ENCODE data around the gene GALNT17. TPM values are rescaled to one million over a fixed set of nuclear protein-coding genes. Genes with fewer than 3 reads are reported as not detected.
"Not testable (repeated sequence)": the region's sequence is repeated elsewhere in the genome, so short reads cannot be mapped to it uniquely, and the experiment has no call there.

GALNT17 gene
- total RNA-seq, 2 experiments from 2014 or later: not detected

DNA sequence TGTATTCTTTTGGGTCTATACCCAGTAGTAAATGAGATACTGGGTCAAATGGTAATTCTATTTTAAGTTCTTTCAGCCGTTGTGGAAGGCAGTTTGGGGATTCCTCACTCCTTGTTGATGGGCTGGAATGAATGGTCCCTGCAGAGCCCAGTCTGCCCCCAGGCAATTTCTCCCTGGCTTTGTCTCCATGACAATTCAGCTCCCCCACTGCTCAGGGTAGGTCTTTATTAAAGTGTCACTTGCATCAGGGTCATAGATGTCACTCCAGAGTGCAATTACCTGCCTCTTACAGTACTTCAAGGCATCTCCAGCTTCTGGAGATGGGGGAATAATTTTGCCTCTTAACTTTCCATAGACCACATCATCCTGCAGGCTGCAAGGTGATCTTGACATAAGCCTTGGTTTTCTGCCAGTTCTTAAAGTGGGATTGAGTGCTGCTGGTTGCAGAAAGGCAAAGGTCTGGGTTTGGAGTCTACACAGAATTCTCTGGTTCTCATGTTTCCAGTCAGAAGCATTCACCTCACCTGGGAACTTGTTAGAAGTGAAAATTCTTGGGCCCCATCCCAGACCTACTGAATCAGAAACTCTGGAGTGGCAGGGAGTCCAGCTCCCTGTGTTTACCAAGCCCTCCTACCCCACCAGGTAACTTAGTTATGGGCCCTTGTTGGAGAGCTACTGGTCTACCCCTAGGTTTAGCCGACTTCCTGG is 442.4 kb downstream of the GALNT17 start:
- H3K27ac Mint-ChIP-seq: no peak overlapping the region
- H3K4me3 Mint-ChIP-seq: no peak overlapping the region
- DNase-seq: no peak
- H3K27me3 Mint-ChIP-seq: no peaks in the 10 kb centered on the region
- H3K9me3 Mint-ChIP-seq: peaks cover 16% of the 10 kb centered on the region
- H3K4me1 Mint-ChIP-seq: no peaks in the 10 kb centered on the region
- ChIA-PET POLR2A (no interaction called here), CTCF (no interaction called here)
- H3K36me3 Mint-ChIP-seq (ENCODE audit: low read depth): no peaks in the 10 kb centered on the region

- POLR2A ChIA-PET: no interaction called here
Observed at GRCh38 chr7:71580027-71580426, 448.1 kb downstream of the GALNT17 start.

GRCh38 chr7:71584256-71584655 is 452.3 kb downstream of the GALNT17 start:
- CTCF ChIA-PET: no interaction called here
- no peaks in the 10 kb centered on the region for H3K4me1 Mint-ChIP-seq
- H3K4me3 Mint-ChIP-seq: no peak overlapping the region
- no peak overlapping the region for H3K27ac Mint-ChIP-seq
- no peaks in the 10 kb centered on the region for H3K36me3 Mint-ChIP-seq (ENCODE audit: low read depth)
- no peaks in the 10 kb centered on the region for H3K27me3 Mint-ChIP-seq
- POLR2A ChIA-PET: no interaction called here
- peaks cover 18% of the 10 kb centered on the region for H3K9me3 Mint-ChIP-seq
- no peak for DNase-seq

More at GRCh38 chr7:71580027-71580426, 448.1 kb downstream of the GALNT17 start:
- Mint-ChIP-seq H3K9me3 (peaks cover 14% of the 10 kb centered on the region), H3K4me1 (no peaks in the 10 kb centered on the region), H3K36me3 (ENCODE audit: low read depth) (no peaks in the 10 kb centered on the region), H3K4me3 (no peak overlapping the region), H3K27me3 (no peaks in the 10 kb centered on the region), H3K27ac (no peak overlapping the region)
- no peak for DNase-seq
- CTCF ChIA-PET: no interaction called here

DNA sequence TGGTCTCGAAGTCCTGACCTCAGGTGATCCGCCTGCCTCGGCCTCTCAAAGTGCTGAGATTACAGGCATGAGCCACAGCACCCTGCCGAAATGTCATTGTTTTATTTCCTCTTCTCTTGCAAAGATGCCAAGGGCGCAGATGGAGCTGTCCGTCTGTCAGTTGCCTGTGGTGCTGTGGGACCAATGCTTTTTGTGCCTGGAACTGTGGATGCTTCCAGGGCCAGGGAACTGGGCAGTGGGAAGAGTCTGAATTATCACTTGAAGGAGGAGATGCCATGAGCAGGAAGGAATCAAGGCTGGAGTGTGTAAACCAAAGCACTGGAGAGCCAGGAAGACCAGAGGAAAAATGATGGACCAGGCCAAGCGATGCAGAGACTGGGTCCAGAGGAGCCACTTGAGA is 459.9 kb downstream of the GALNT17 start:
- POLR2A ChIA-PET: no interaction called here
- Mint-ChIP-seq H3K4me3 (no peak overlapping the region), H3K4me1 (no peaks in the 10 kb centered on the region), H3K27ac (no peak overlapping the region), H3K36me3 (ENCODE audit: low read depth) (no peaks in the 10 kb centered on the region), H3K9me3 (peaks cover 24% of the 10 kb centered on the region), H3K27me3 (no peaks in the 10 kb centered on the region)
- CTCF ChIA-PET: no interaction called here
- no peak for DNase-seq

- peaks cover 23% of the 10 kb centered on the region for H3K9me3 Mint-ChIP-seq
- H3K36me3 Mint-ChIP-seq (ENCODE audit: low read depth); H3K27ac Mint-ChIP-seq; POLR2A ChIA-PET; CTCF ChIA-PET; H3K27me3 Mint-ChIP-seq; DNase-seq; H3K4me1 Mint-ChIP-seq; H3K4me3 Mint-ChIP-seq: not testable (repeated sequence)
Observed at GRCh38 chr7:71592388-71592787, 460.4 kb downstream of the GALNT17 start.

DNA sequence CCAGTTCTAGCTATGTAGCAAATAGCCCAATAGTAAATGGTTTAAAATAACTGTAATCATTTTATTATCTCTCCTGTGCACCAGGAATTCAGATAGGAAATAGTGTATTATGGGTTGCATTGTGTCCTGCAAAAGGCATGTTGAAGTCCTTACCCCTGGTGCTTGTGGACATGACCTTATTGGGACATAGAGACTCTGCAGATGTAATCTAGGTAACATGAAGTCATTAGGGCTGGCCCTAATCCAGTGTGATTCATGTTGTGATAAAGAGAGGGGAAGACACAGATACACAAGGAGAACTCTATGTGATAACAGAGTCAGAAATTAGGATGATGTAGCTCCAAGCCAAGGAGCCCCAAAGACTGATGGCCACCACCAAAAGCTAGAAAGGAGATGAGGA is 462.8 kb downstream of the GALNT17 start:
- ChIA-PET POLR2A (no interaction called here), CTCF (no interaction called here)
- no peak overlapping the region for H3K27ac Mint-ChIP-seq
- no peak overlapping the region for H3K4me3 Mint-ChIP-seq
- H3K27me3 Mint-ChIP-seq: no peaks in the 10 kb centered on the region
- H3K9me3 Mint-ChIP-seq: peaks cover 25% of the 10 kb centered on the region
- no peaks in the 10 kb centered on the region for H3K4me1 Mint-ChIP-seq
- H3K36me3 Mint-ChIP-seq (ENCODE audit: low read depth): no peaks in the 10 kb centered on the region
- DNase-seq: no peak

DNA sequence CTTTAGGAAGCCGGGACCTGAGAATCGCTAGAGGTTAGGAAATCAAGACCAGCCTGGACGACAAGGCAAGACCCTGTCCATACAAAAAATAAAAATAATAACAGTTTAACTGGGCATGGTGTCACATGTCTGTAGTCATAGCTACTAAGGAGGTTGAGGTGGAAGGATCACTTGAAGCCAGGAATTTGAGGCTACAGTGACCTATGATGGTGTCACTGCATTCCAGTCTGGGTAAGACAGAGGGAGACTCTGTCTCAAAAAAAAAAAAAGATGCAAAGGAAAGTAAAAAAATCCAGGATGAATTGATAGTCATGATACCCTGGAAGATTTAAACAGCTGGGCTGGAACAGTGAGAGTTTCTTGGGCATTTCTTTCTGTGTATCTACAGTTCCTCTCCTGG is 463.2 kb downstream of the GALNT17 start:
- Mint-ChIP-seq H3K4me3 (no peak overlapping the region), H3K36me3 (ENCODE audit: low read depth) (no peaks in the 10 kb centered on the region), H3K4me1 (no peaks in the 10 kb centered on the region), H3K27ac (no peak overlapping the region), H3K9me3 (peaks cover 28% of the 10 kb centered on the region), H3K27me3 (no peaks in the 10 kb centered on the region)
- ChIA-PET CTCF (no interaction called here), POLR2A (no interaction called here)
- DNase-seq: no peak

DNA sequence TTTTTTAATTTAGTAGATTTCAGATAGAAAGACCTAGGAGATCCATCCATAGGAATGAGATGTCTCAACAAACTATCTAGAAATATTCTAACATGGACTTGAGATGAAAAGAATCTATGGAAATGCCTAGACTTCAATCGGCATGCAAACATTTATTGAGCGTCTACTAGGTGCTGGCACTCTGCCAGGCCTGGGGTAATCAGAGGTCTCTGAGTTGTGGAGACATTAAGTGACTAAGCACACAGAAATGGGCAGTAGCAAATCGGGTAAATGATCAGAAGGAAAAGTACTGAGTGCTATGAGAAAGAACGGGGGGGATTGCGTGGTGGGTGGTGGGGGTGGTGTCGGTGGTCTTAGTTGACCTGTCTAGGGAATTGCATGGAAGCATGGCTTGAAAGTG is 466.6 kb downstream of the GALNT17 start:
- no peaks in the 10 kb centered on the region for H3K4me1 Mint-ChIP-seq
- ChIA-PET CTCF (no interaction called here), POLR2A (no interaction called here)
- H3K4me3 Mint-ChIP-seq: no peak overlapping the region
- no peak overlapping the region for H3K27ac Mint-ChIP-seq
- H3K9me3 Mint-ChIP-seq: peaks cover 35% of the 10 kb centered on the region
- H3K27me3 Mint-ChIP-seq: no peaks in the 10 kb centered on the region
- H3K36me3 Mint-ChIP-seq (ENCODE audit: low read depth): no peaks in the 10 kb centered on the region
- DNase-seq: no peak

- no peaks in the 10 kb centered on the region for H3K36me3 Mint-ChIP-seq (ENCODE audit: low read depth)
- H3K4me1 Mint-ChIP-seq: no peaks in the 10 kb centered on the region
Observed at GRCh38 chr7:71601851-71602250, 469.9 kb downstream of the GALNT17 start.

GRCh38 chr7:71604818-71605414 is 473.0 kb downstream of the GALNT17 start:
- ChIA-PET POLR2A (no interaction called here), CTCF (no interaction called here)
- Mint-ChIP-seq H3K27me3 (no peaks in the 10 kb centered on the region), H3K4me3 (no peak overlapping the region), H3K4me1 (no peaks in the 10 kb centered on the region), H3K36me3 (ENCODE audit: low read depth) (no peaks in the 10 kb centered on the region), H3K27ac (no peak overlapping the region), H3K9me3 (peaks cover 25% of the 10 kb centered on the region)
- DNase-seq: no peak

More at GRCh38 chr7:71601851-71602250, 469.9 kb downstream of the GALNT17 start:
- H3K9me3 Mint-ChIP-seq: peaks cover 26% of the 10 kb centered on the region
- CTCF ChIA-PET: no interaction called here
- POLR2A ChIA-PET: no interaction called here
- H3K4me3 Mint-ChIP-seq: no peak overlapping the region
- H3K27me3 Mint-ChIP-seq: no peaks in the 10 kb centered on the region
- DNase-seq: no peak
- H3K27ac Mint-ChIP-seq: no peak overlapping the region

GRCh38 chr7:71611986-71612385 is 480.0 kb downstream of the GALNT17 start:
- CTCF ChIA-PET: no interaction called here
- H3K4me1 Mint-ChIP-seq: no peaks in the 10 kb centered on the region
- H3K36me3 Mint-ChIP-seq (ENCODE audit: low read depth): no peaks in the 10 kb centered on the region
- peaks cover 17% of the 10 kb centered on the region for H3K9me3 Mint-ChIP-seq
- no peak overlapping the region for H3K4me3 Mint-ChIP-seq
- POLR2A ChIA-PET: no interaction called here
- DNase-seq: no peak
- no peak overlapping the region for H3K27ac Mint-ChIP-seq
- H3K27me3 Mint-ChIP-seq: no peaks in the 10 kb centered on the region

- ChIA-PET CTCF (no interaction called here), POLR2A (no interaction called here)
- H3K4me1 Mint-ChIP-seq: no peaks in the 10 kb centered on the region
- DNase-seq: no peak
- no peak overlapping the region for H3K4me3 Mint-ChIP-seq
- peaks cover 12% of the 10 kb centered on the region for H3K9me3 Mint-ChIP-seq
- no peaks in the 10 kb centered on the region for H3K36me3 Mint-ChIP-seq (ENCODE audit: low read depth)
- no peaks in the 10 kb centered on the region for H3K27me3 Mint-ChIP-seq
- H3K27ac Mint-ChIP-seq: no peak overlapping the region
Observed at GRCh38 chr7:71612911-71613310, 481.0 kb downstream of the GALNT17 start.

DNA sequence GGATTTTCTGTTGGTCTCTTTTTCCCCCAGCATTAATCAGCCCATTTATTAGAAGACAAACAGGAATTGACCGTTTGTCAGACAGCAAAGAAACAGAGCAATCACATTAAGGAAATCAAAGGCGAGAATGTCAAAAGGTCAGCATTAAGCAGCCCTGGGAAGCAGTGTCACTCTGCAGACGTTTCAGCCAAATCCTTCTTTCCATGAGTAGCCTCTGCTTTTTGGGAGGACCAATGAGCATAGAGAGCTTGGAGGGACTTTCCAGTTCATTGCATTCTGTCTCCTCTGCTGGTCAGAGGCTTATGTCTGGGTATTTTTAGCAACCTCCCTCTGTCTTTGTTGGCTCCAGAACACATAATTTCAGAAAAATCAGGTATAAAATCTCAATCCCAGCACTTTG is 481.4 kb downstream of the GALNT17 start:
- DNase-seq: no peak
- Mint-ChIP-seq H3K36me3 (ENCODE audit: low read depth) (no peaks in the 10 kb centered on the region), H3K4me1 (no peaks in the 10 kb centered on the region), H3K27ac (no peak overlapping the region), H3K27me3 (no peaks in the 10 kb centered on the region), H3K9me3 (peaks cover 10% of the 10 kb centered on the region), H3K4me3 (no peak overlapping the region)
- CTCF ChIA-PET: no interaction called here
- POLR2A ChIA-PET: no interaction called here

DNA sequence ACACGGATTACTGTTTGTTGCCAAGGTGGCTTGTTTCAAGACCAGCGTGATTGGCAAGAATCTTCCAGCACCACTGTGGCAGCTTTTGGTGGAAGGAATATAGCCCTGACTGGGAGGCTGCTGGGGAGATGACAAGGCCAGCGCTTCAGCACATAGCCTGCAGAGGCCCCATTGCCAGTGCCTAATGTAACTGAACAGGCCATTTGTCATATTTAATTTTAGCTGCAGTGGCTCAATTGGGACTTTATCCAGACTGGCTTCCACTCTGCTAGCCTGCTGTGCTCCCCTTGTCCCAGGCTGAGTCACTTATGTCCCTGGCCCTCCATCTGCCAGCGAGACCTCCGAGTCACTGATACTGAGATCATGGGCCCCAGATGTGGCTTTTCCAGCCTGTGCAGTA is 483.1 kb downstream of the GALNT17 start:
- no peaks in the 10 kb centered on the region for H3K27me3 Mint-ChIP-seq
- H3K4me3 Mint-ChIP-seq: no peak overlapping the region
- POLR2A ChIA-PET: no interaction called here
- H3K27ac Mint-ChIP-seq: no peak overlapping the region
- no peaks in the 10 kb centered on the region for H3K4me1 Mint-ChIP-seq
- no peaks in the 10 kb centered on the region for H3K36me3 Mint-ChIP-seq (ENCODE audit: low read depth)
- DNase-seq: no peak
- peaks cover 20% of the 10 kb centered on the region for H3K9me3 Mint-ChIP-seq
- CTCF ChIA-PET: no interaction called here

All from activated CD4-positive, alpha-beta memory T cell treated with anti-CD3 and anti-CD28 coated beads, Interleukin-2, amount 10 ng/mL, durations not matched to agents 7 days and 5 days (primary cell).